DOHH2 (cell line): ENCODE results near the gene SEMA4C.

Experiments
- CTCF ChIP-seq: fragments of 200-600 bp; sonication (generic); IDR thresholded peaks from one replicate; pipeline ENCODE4 v1.5.1; 2014; ENCODE audit warnings: antibody characterized with exemption, mild to moderate bottlenecking, low read depth, low read length; ENCODE audit not compliant: poor library complexity, severe bottlenecking
- EZH2phosphoT487 ChIP-seq: fragments of 200-600 bp; sonication (generic); IDR thresholded peaks from 2 replicates; pipeline ENCODE4 v1.6.1; 2017; ENCODE audit warnings: borderline replicate concordance, mild to moderate bottlenecking, antibody characterized with exemption, low read length, moderate library complexity, mixed read lengths

- TF ChIP-seq CTCF (no peak), EZH2phosphoT487 (no peak)
These were observed 2.7 kb downstream of the SEMA4C start for GRCh38 chr2:96866986-96867755.
